HepG2 (cell line): Measurements from ENCODE around the gene RORC. TPM values are rescaled to one million over a fixed set of nuclear protein-coding genes. Genes with fewer than 3 reads are reported as not detected.

Experiments
- AGO1 ChIP-seq: fragments of 200-400 bp; formaldehyde crosslinking; IDR thresholded peaks from 2 replicates; pipeline ENCODE4 v1.6.1; 2017; ENCODE audit warnings: mild to moderate bottlenecking, low read depth, low read length, moderate library complexity; ENCODE audit not compliant: poor library complexity, severe bottlenecking
- ELF1 ChIP-seq: sonication (generic); formaldehyde crosslinking; IDR thresholded peaks from 2 replicates; pipeline ENCODE4 v1.4.0; 2020; ENCODE audit warnings: missing genetic modification reagents
- HOXA5 ChIP-seq: sonication (generic); formaldehyde crosslinking; IDR thresholded peaks from 2 replicates; pipeline ENCODE4 v1.4.0; 2020; ENCODE audit warnings: missing genetic modification reagents
- KAT7 ChIP-seq: IDR thresholded peaks from 2 replicates; pipeline ENCODE4 v1.6.1; 2018; ENCODE audit warnings: borderline replicate concordance, missing compliant biosample characterization
- MAZ ChIP-seq, 2 experiments: sonication (generic) in 1 of 2; formaldehyde crosslinking in 1 of 2; IDR thresholded peaks; 2 replicates each; pipeline versions ENCODE4 v1.5.0 to v1.6.1; 2012 to 2020; ENCODE audit warnings: low read depth in 2 of 2, mild to moderate bottlenecking in 2 of 2, borderline replicate concordance in 1 of 2, improper control_type of control experiment in 1 of 2, low read length in 1 of 2, missing genetic modification reagents in 1 of 2, moderate library complexity in 1 of 2
- PHF5A ChIP-seq: IDR thresholded peaks from one replicate; pipeline ENCODE4 v1.6.1; 2018; ENCODE audit warnings: low read depth, missing genetic modification reagents; ENCODE audit not compliant: unreplicated experiment
- POGZ ChIP-seq: sonication (generic); formaldehyde crosslinking; IDR thresholded peaks from 2 replicates; pipeline ENCODE4 v1.4.0; 2020; ENCODE audit warnings: mild to moderate bottlenecking, missing genetic modification reagents
- REXO4 ChIP-seq: sonication (generic); formaldehyde crosslinking; IDR thresholded peaks from 2 replicates; pipeline ENCODE4 v1.8.0; 2022; ENCODE audit warnings: missing genetic modification reagents, mild to moderate bottlenecking, borderline replicate concordance
- SP5 ChIP-seq: IDR thresholded peaks from 2 replicates; pipeline ENCODE4 v1.6.1; 2016; ENCODE audit warnings: low read depth, borderline replicate concordance
- ZBTB4 ChIP-seq: sonication (generic); formaldehyde crosslinking; IDR thresholded peaks from 2 replicates; pipeline ENCODE4 v1.4.0; 2020; ENCODE audit warnings: missing genetic modification reagents, mild to moderate bottlenecking, borderline replicate concordance
- ZNF235 ChIP-seq: sonication (generic); formaldehyde crosslinking; IDR thresholded peaks from 2 replicates; pipeline ENCODE4 v1.8.1; 2023; ENCODE audit warnings: mild to moderate bottlenecking, missing genetic modification reagents, borderline replicate concordance
- ZNF263 ChIP-seq: sonication (generic); formaldehyde crosslinking; IDR thresholded peaks from 2 replicates; pipeline ENCODE4 v1.4.0; 2020; ENCODE audit warnings: missing genetic modification reagents
- ZNF275 ChIP-seq: sonication (generic); formaldehyde crosslinking; IDR thresholded peaks from 2 replicates; pipeline ENCODE4 v1.8.0; 2022; ENCODE audit warnings: missing genetic modification reagents, mild to moderate bottlenecking, inconsistent platforms, borderline replicate concordance
- polyA plus RNA-seq, 8 experiments: library from polyadenylated mRNA; depleted of rRNA in 3 of 8; stranded (reverse) in 7 of 8; unstranded in 1 of 8; fragments of >200 nt; fragmentation: Illumina TruSeq in 4 of 8; extraction: Trizol in 4 of 8; gene quantifications; 2 replicates each; pipeline versions ENCODE4 v1.2.1 to v1.2.3, GENCODE V29; 2011 to 2016; ENCODE audit warnings: low read depth in 4 of 8, missing spikeins in 1 of 8, mixed read lengths in 1 of 8; ENCODE audit not compliant: insufficient read depth in 1 of 8
- total RNA-seq, 5 experiments: library from RNA; depleted of rRNA; stranded (reverse); fragments of >200 nt; fragmentation: Illumina TruSeq; extraction: Trizol; gene quantifications; 2 replicates each; pipeline ENCODE4 v1.2.3, GENCODE V29; 2016; ENCODE audit warnings: low read depth in 1 of 5
- TF ChIP-seq, protein P1 (sequence below): sonication (generic); formaldehyde crosslinking; IDR thresholded peaks from 2 replicates; pipeline ENCODE4 v1.4.0; 2020; ENCODE audit warnings: mild to moderate bottlenecking, missing genetic modification reagents

Gene RORC
- total and polyA plus RNA-seq, 2 of the 13 experiments (the other 11 are each of a cell fraction or from before 2014, with no cell fraction given), result 2.5 to 6.5 TPM

DNA sequence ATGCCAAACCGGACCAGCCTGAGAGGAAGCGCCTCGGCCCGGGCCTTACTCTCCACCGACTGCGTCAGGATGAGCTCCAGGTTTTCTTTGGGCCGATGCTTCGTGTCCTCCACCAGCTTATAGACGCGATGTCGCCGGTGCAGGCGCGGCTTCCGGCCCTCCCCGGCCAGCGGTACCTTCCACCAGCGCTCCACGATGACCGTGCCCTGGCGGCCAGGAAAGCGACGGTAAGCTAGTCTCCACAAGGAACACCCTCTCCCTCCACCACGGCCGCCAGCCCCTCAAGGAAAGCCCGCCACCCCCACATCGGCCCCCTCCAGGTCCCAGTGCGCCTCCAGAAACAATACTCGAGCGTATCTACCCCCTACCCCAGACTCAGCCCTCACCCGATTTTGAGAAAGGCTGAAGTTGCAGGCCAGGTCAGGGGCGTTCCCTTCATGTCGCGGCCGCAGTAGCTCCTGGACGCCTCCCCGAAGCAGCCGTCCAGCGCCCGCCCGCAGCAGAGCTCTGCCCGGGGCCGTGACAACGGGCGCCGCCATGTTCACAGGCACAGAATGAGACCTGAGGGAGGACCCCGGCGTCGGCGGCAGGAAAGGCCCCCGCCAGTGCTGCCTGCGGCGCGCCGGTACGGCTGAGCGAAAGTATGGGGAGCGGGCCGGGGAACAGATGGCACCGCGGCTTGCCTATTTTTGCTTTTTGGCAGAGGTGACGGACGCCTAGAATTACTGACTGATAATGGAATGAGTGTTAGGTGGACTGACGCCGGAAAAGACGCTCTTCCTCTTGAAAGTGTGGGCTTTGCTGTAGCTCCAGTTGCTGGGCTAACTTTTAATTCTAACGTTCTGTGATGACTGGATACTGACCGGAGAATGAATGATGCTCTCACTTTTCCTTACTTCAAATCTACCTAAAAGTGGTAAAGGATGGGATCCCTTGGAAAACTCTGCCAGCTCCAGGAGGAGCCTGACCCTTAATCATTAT lies 68.4 kb downstream of the RORC start, which contains the start of gene MRPL9 (continued):
- TF ChIP-seq AGO1, result no peak
- TF ChIP-seq, protein P1, sequence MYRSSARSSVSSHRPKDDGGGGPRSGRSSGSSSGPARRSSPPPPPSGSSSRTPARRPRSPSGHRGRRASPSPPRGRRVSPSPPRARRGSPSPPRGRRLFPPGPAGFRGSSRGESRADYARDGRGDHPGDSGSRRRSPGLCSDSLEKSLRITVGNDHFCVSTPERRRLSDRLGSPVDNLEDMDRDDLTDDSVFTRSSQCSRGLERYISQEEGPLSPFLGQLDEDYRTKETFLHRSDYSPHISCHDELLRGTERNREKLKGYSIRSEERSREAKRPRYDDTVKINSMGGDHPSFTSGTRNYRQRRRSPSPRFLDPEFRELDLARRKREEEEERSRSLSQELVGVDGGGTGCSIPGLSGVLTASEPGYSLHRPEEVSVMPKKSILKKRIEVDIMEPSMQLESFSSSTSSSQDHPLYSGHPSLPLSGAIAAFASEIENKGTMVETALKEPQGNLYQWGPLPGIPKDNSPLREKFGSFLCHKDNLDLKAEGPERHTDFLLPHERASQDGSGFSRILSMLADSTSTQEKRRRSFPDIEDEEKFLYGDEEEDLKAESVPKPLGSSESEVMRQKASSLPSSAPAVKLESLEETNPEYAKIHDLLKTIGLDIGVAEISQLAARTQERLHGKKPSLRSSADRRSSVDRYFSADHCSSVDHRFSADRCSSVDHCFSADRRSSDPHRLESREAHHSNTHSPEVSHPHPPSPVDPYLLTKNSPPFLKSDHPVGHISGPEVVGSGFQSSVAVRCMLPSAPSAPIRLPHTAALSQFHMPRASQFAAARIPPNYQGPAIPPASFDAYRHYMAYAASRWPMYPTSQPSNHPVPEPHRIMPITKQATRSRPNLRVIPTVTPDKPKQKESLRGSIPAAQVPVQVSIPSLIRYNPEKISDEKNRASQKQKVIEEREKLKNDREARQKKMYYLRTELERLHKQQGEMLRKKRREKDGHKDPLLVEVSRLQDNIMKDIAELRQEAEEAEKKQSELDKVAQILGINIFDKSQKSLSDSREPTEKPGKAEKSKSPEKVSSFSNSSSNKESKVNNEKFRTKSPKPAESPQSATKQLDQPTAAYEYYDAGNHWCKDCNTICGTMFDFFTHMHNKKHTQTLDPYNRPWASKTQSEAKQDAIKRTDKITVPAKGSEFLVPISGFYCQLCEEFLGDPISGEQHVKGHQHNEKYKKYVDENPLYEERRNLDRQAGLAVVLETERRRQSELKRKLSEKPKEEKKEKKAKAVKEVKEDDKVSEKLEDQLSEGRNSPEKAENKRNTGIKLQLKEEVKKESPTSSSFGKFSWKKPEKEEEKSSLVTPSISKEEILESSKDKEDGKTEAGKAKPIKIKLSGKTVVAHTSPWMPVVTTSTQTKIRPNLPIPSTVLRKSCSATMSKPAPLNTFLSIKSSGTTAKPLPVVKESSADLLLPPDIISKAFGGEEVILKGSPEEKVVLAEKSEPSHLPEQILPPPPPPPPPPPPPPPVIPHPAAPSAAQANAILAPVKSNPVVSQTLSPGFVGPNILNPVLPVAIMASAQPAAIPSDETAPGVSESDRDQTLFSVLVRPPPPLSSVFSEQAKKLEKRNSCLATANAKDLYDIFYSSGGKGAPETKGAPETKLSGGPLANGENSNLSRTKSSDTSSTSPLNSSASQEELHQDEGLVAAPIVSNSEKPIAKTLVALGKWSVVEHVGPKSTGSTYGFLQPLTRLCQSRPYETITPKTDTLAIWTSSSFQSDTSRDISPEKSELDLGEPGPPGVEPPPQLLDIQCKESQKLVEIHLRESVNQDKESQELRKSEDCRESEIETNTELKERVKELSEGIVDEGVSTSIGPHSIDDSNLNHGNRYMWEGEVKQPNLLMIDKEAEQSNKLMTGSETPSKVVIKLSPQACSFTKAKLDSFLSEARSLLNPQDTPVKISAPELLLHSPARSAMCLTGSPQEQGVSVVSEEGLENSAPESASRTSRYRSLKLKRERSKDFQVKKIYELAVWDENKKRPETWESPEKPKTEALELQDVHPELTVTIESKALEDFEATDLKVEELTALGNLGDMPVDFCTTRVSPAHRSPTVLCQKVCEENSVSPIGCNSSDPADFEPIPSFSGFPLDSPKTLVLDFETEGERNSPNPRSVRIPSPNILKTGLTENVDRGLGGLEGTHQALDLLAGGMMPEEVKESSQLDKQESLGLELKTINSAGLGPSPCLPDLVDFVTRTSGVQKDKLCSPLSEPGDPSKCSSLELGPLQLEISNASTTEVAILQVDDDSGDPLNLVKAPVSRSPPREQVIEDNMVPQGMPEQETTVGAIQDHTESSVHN (CRISPR knock-in tag), result no peak
- TF ChIP-seq MAZ (IDR thresholded peaks at IDR 0.05; ENCODE audit: borderline replicate concordance, low read depth, low read length), result no peak
- TF ChIP-seq MAZ (CRISPR knock-in tag; IDR thresholded peaks at IDR 0.05; ENCODE audit: low read depth), result peak; percentile 66; the same call in 1 of the 2 replicates
- TF ChIP-seq KAT7 (CRISPR knock-in tag), result peak; percentile 79; the same call in 1 of the 2 replicates
- TF ChIP-seq ZNF235, result no peak; the same call in 1 of the 2 replicates
- TF ChIP-seq ZNF275 (CRISPR knock-in tag), result no peak
- TF ChIP-seq ZBTB4, result no peak
- TF ChIP-seq ELF1 (CRISPR knock-in tag), result peak; percentile 40
- TF ChIP-seq ZNF263, result peak; percentile 43; the same call in 1 of the 2 replicates
- TF ChIP-seq PHF5A (CRISPR knock-in tag), result no peak
- no peak for TF ChIP-seq SP5 (CRISPR knock-in tag)
- peak; percentile 30; the same call in 1 of the 2 replicates for TF ChIP-seq HOXA5
- TF ChIP-seq POGZ (CRISPR knock-in tag), result peak; percentile 41; the same call in 1 of the 2 replicates
- TF ChIP-seq REXO4 (CRISPR knock-in tag), result no peak
